Ramos (cell line): Measurements from ENCODE around the gene TUBG1.
"Not testable (repeated sequence)": the region's sequence is repeated elsewhere in the genome, so short reads cannot be mapped to it uniquely, and the experiment has no call there.

Experiments
- in situ Hi-C: fragments of 300-500 bp; cut with MboI; formaldehyde crosslinking; loops from one replicate; pipeline ENCODE4 v1.14.3; 2022; ENCODE audit warnings: low sequenced_read_pairs; ENCODE audit not compliant: unreplicated experiment

Gene TUBG1

GRCh38 chr17:42659932-42660274 lies 50.4 kb downstream of the TUBG1 start:
- in situ Hi-C loops: not testable (repeated sequence)

GRCh38 chr17:42660692-42661345 lies 51.3 kb downstream of the TUBG1 start:
- in situ Hi-C loops: no loop called here
